GM23248 (cell line): ENCODE measurements around the gene CCL13.

ENCODE experiments used
- EZH2 ChIP-seq: fragments of 200-600 bp; sonication (generic); IDR thresholded peaks from 2 replicates; pipeline ENCODE4 v1.6.1; 2018; ENCODE audit warnings: antibody characterized with exemption, mild to moderate bottlenecking; ENCODE audit not compliant: insufficient read depth, poor library complexity, severe bottlenecking
- EZH2phosphoT487 ChIP-seq: fragments of 200-600 bp; sonication (generic); IDR thresholded peaks from 2 replicates; pipeline ENCODE4 v1.6.1; 2018; ENCODE audit warnings: antibody characterized with exemption, moderate library complexity, mild to moderate bottlenecking, low read depth; ENCODE audit not compliant: insufficient read depth

DNA sequence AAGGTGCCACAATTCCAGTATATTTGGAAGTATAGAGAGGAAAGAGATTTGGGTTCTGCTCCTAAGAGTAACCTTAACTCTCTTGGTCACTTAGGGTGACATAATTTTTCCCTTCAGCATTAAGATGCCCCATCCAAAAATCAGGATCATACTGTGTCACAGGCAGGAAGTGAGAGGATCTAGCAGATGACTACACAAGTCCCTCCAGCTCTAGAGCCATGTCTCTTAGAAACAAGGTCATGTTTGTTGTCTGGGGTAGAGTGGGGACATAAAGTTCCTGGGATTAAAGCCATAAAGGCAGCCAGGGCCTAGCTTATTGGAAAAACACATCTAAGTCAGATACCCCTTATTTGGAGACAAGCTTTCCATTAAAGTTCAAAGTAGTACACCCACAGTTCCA, 34.3 kb upstream of the CCL13 start:
- TF ChIP-seq EZH2phosphoT487 (no peak), EZH2 (no peak)
